NB4 (cell line): ENCODE results near the gene BARHL1.

Experiments
- DNase-seq: peaks from one replicate; pipeline ENCODE4 v3.0.0; 2010; ENCODE audit warnings: low read depth
- H3K4me3 ChIP-seq: one replicate; pipeline ENCODE4 v1.5.1; 2011; ENCODE audit warnings: mild to moderate bottlenecking, low read depth, low read length, moderate library complexity
- CTCF ChIP-seq: IDR thresholded peaks from one replicate; pipeline ENCODE4 v1.5.1; 2012; ENCODE audit warnings: low read depth, low read length
- MAX ChIP-seq: IDR thresholded peaks from 2 replicates; pipeline ENCODE4 v1.6.1; 2011; ENCODE audit warnings: low read depth, low read length
- MYC ChIP-seq: IDR thresholded peaks from 2 replicates; pipeline ENCODE4 v1.6.1; 2011; ENCODE audit warnings: low read depth, low read length
- POLR2A ChIP-seq: IDR thresholded peaks from 2 replicates; pipeline ENCODE4 v1.6.1; 2011; ENCODE audit warnings: mild to moderate bottlenecking; ENCODE audit not compliant: insufficient read length; ENCODE audit errors: extremely low read depth

Gene BARHL1

GRCh38 chr9:132639322-132639721, 56.9 kb downstream of the BARHL1 start:
- no peak overlapping the region for H3K4me3 ChIP-seq
- TF ChIP-seq MYC (no peak), POLR2A (no peak), CTCF (no peak), MAX (no peak)
- no peak for DNase-seq
